Fibroblast of upper back skin (primary cell): ENCODE measurements around the gene SLC38A1.

Experiments used
- DNase-seq: peaks from one replicate; pipeline ENCODE4 v3.0.0-alpha.2; 2013

Gene SLC38A1

DNA sequence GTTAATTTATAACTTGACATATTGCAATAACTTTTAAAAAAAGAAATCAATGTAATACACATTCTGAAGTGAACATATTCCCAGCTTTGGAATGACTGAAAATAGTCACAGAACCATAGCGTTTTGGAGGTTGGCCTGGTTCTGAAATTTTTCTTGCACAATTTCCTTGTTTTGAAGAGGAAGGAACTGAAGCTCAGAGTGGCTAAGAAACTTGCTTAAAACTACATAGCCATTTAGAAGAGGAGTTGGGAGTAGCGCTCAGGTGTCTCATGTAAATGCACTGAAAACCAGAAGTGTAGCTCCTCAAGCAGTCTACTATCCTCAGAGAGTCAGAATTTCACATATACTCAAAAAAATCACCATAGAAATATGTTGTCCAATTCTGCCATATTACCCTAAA lies 41.2 kb downstream of the SLC38A1 start:
- DNase-seq: no peak

GRCh38 chr12:46224386-46224785 lies 44.5 kb downstream of the SLC38A1 start:
- peak; percentile 57 for DNase-seq

DNA sequence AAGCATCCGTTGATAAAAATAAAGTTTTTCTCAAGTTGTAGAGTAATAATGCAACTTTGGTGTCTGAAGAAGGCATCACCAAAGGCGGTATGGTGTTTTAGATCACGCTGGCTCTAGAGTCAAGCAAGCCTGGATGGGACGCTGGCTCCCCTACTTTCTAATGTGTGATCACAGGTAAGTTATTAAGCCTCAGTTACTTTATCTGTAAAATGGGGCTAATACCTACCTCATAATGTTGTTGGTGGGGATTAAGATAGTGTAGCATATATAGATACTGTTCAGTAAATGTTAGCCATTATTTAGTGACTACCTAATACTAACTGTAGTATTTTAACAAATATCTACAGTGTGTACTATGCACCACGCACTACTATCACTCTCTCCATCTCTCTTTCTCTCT lies 45.8 kb downstream of the SLC38A1 start:
- no peak for DNase-seq

GRCh38 chr12:46222636-46223035 lies 46.2 kb downstream of the SLC38A1 start:
- no peak for DNase-seq

- DNase-seq: peak; percentile 64
These were observed 47.4 kb downstream of the SLC38A1 start for GRCh38 chr12:46221255-46222128.

- peak; percentile 62 for DNase-seq
These were observed 48.8 kb downstream of the SLC38A1 start for GRCh38 chr12:46219877-46220655.

DNA sequence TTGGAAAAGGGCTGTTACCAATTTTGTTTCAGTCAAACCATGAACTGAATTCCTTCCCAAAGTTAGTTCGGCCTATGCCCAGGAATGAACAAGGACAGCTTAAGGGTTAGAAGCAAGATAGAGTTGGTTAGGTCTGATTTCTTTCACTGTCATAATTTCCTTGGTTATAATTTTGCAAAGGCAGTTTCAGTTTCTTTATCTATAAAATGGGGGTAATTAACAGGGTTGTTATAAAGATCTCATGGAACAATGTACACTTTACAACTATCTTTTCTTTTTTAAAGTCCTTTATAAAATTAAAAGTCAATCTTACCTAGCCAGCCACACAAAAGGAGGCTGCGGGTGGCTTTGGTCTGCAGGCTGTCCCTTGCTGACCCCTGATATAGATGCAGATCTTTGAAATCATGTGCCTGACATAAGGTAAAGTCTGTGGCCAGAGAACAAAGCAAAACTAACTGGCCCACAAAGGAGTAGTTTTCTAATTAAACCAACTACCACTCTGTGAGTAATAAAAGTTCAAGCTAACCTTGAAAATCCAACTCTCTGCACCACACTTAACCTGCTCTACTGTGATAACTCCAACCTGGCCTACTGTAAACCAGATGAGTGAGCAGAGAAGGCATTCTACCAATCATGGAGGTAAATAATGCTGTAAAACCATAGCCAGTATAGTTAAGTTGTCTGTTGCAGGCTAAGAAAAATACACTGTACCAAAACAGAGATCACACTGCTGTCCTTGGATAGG lies 49.5 kb downstream of the SLC38A1 start:
- no peak for DNase-seq

DNA sequence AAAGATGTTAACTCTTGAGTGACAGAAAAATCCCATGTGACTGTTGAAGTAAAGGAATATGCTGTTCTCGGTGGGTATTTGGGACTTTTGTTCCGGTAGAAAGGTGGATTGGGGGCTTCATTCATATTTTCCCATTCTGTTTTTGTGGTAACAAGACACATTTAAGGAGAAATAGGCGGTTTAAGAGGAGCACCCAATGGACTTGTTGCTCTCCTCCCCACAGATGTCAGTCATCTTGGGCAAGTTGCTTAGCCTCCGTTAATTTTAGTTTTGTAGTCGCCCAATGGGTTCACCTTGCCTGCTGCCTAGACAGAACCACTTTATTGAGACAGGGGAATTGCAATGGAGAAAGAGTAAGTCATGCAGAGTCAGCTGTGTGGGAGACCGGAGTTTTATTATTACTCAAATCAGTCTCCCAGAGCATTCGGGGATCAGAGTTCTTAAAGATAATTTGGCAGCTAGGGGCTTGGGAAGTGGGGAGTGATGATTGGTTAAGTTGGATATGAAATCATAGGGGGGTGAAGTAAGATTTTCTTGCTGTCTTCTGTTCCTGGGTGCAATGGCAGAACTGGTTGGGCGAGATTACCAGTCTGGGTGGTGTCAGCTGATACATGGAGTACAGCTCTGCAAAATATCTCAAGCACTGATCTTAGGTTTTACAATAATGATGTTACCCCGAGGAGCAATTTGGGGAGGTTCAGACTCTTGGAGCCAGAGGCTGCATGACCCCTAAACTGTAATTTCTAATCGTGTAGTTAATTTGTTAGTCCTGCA lies 50.3 kb downstream of the SLC38A1 start:
- no peak for DNase-seq

DNA sequence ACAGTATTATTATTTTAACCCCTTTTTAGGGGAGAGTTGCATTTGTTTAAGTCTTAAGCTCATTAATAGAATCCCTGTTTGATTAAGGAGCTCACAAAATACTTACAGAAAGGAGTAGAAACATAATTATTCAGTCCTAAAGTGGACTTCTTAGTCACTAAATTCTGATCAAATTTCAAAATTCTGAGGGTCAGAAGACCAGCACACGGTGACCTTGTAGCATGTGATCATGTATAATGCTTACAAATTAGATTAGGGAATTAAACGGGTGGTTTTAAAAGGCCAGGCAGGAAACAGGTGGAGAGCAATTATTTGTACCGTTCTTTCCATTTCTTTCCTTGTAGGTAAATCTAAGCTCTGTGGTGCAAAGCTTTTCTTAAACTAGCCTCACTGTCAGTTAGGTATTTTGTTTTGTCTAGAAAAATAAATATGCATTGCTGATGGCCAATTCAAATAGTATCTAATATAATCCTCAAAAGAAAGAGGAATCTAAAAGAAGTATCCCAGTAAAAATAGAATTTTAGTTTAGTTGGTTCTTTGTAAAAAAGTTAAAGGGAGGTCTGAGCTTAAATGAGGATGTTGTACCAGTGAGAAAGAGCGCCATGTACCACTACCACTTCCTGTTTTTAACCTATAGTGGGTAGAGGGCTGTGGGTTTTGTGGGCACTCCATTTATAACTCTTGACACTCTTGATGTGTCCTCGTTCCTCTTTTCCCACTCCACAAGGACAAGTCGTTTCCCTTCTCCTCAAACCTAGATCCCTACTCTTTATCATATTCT lies 51.1 kb downstream of the SLC38A1 start:
- no peak for DNase-seq

GRCh38 chr12:46214668-46215436 lies 54.0 kb downstream of the SLC38A1 start:
- DNase-seq: no peak

- DNase-seq: peak; percentile 68
These were observed 56.5 kb downstream of the SLC38A1 start for GRCh38 chr12:46212108-46212982.

GRCh38 chr12:46210873-46211439 lies 57.9 kb downstream of the SLC38A1 start:
- DNase-seq: no peak

GRCh38 chr12:46209914-46210872 lies 58.6 kb downstream of the SLC38A1 start:
- peak; percentile 46 for DNase-seq

- DNase-seq: peak; percentile 17
These were observed 59.7 kb downstream of the SLC38A1 start for GRCh38 chr12:46209170-46209569.

GRCh38 chr12:46208370-46208769 lies 60.5 kb downstream of the SLC38A1 start:
- DNase-seq: no peak

DNA sequence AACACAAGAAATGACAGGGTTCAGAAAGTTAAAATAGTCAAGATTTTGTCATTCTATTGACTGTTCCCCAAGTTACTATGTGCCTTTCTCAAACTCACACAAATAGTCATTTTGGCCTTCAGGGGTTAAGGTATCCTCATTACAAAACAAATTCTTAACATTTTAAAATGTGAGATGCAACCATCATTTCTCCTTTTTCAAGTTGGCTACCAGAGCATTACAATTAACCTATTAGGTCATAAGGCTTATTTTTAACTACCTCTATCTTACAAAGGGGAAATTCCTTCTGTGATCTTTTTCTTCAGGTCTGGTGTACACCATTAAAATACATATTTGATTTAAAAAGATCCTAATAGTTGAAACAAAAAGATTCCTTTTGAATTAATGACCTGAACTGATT lies 61.2 kb downstream of the SLC38A1 start:
- DNase-seq: no peak

DNA sequence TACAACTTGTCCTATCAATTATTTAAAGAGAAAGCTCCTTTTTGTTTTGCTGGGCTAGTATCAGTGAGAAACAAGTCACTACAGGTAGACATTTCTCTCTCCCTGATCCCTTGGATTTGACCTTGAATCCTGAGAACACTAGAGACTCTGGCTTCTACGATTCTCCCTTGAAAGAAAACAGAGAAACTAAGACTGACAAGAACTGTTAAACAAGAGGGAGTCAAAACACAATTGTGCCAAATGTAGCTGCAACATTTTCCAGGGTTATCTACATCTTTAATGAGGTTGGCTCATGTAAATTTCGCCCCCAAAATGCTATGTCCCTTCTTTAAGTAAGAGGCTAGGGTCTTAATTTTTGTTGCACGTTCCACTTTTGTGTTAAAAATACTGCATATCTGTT lies 62.4 kb downstream of the SLC38A1 start:
- no peak for DNase-seq

DNA sequence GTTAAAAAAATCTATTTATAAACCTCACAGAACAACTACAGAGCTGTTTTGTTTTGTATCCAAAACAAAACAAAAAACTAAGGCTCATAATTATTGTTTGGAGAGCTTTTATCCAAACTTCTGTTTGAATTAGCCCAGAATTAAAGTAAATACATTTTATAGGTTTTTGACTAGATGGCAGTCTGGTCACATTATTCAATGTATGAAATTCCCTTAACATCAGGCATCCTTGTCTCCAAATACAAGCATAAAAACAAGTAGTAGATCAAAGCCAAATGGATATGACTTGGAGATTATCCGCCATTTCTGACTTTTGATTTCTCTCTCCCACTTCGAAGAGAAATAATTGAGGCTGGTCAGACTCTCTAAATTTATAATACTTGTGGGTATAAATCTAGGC lies 63.5 kb downstream of the SLC38A1 start:
- no peak for DNase-seq
